C4-2B (cell line): ENCODE data around the gene AMOT.

ENCODE experiments used
- H3K27ac ChIP-seq: fragments of 450-650 bp; 2 replicates; pipeline ENCODE4 v1.5.1; 2017
- CTCF ChIP-seq: fragments of 450-650 bp; conservative IDR thresholded peaks from 2 replicates; pipeline ENCODE4 v1.5.1; 2017; ENCODE audit warnings: mild to moderate bottlenecking
- ZFX ChIP-seq: fragments of 450-650 bp; IDR thresholded peaks from 2 replicates; pipeline ENCODE4 v1.6.1; 2017

Gene AMOT

GRCh38 chrX:112759966-112760365 is 80.7 kb downstream of the AMOT start:
- TF ChIP-seq CTCF (no peak), ZFX (no peak)
- no peak overlapping the region for H3K27ac ChIP-seq

GRCh38 chrX:112759512-112759911 is 81.1 kb downstream of the AMOT start:
- H3K27ac ChIP-seq = no peak overlapping the region
- TF ChIP-seq CTCF (no peak), ZFX (no peak)

- TF ChIP-seq CTCF (no peak), ZFX (no peak)
- H3K27ac ChIP-seq = no peak overlapping the region
These were observed 82.7 kb downstream of the AMOT start for GRCh38 chrX:112757946-112758345.

GRCh38 chrX:112753116-112753515 is 87.5 kb downstream of the AMOT start:
- no peak overlapping the region for H3K27ac ChIP-seq
- TF ChIP-seq ZFX = no peak
- no peak for TF ChIP-seq CTCF

GRCh38 chrX:112751076-112751475 is 89.6 kb downstream of the AMOT start:
- TF ChIP-seq ZFX (no peak), CTCF (no peak)

GRCh38 chrX:112746812-112747595 is 93.6 kb downstream of the AMOT start:
- H3K27ac ChIP-seq = no peak overlapping the region
- no peak for TF ChIP-seq ZFX
- TF ChIP-seq CTCF = no peak

More at GRCh38 chrX:112751076-112751475, 89.6 kb downstream of the AMOT start:
- no peak overlapping the region for H3K27ac ChIP-seq

GRCh38 chrX:112738347-112739033 is 102.1 kb downstream of the AMOT start:
- no peak overlapping the region for H3K27ac ChIP-seq
- TF ChIP-seq ZFX = no peak
